ENCODE measurements around the gene NELL2. TPM values are rescaled to one million over a fixed set of nuclear protein-coding genes. Genes with fewer than 3 reads are reported as not detected.
A peak's percentile ranks its signal among the peaks of the same experiment; 100 is the strongest.

The NELL2 gene
- total RNA-seq, 2 experiments from 2014 or later, result 0.95 to 1.8 TPM

DNA sequence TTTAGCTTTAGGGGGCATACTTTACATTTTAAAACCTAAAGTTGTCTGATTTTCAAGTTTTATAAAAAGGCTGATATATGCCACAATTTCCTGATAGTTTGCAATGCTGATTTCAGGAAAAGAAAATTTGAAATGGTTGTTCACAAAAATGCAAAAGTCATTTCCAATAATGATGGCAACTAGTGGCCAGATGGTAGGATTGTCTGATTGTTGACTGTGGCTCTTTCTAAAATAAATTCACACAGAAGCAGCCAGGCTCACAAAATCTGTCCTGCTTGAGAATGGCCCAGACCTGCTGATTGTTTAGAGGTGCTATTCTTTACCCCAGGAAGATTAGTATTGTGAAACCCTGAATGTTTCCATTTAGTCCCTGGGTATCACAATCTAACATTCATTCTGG, 220.3 kb downstream of the NELL2 start:
- Histone ChIP-seq H3K27ac (ENCODE audit: low read depth, low read length, poor library complexity, severe bottlenecking) (peak overlapping the region; percentile 74), H3K4me2 (ENCODE audit: low read length) (peak overlapping the region; percentile 69), H2AFZ (ENCODE audit: low read length) (0 out of 2 replicates have a peak overlapping the region, but pooled peaks have one; percentile 23), H3K36me3 (ENCODE audit: insufficient read depth, low read length) (no peaks in the 10 kb centered on the region), H3K9me2 (ENCODE audit: insufficient read depth, low read length) (no peaks in the 10 kb centered on the region), H3K79me2 (ENCODE audit: insufficient read depth, low read depth, low read length) (no peaks in the 10 kb centered on the region), H3K9me3 (ENCODE audit: low read length) (no peaks in the 10 kb centered on the region), H4K20me1 (ENCODE audit: insufficient read depth, low read length) (no peaks in the 10 kb centered on the region), H3K4me1 (ENCODE audit: insufficient read depth, low read length, poor library complexity, severe bottlenecking) (peaks cover 38% of the 10 kb centered on the region), H3K4me3 (ENCODE audit: low read depth, low read length, poor library complexity, severe bottlenecking) (no peak overlapping the region)
- no TSS peak for BruUV-seq (replicated peaks)
- TF ChIP-seq, protein P1, sequence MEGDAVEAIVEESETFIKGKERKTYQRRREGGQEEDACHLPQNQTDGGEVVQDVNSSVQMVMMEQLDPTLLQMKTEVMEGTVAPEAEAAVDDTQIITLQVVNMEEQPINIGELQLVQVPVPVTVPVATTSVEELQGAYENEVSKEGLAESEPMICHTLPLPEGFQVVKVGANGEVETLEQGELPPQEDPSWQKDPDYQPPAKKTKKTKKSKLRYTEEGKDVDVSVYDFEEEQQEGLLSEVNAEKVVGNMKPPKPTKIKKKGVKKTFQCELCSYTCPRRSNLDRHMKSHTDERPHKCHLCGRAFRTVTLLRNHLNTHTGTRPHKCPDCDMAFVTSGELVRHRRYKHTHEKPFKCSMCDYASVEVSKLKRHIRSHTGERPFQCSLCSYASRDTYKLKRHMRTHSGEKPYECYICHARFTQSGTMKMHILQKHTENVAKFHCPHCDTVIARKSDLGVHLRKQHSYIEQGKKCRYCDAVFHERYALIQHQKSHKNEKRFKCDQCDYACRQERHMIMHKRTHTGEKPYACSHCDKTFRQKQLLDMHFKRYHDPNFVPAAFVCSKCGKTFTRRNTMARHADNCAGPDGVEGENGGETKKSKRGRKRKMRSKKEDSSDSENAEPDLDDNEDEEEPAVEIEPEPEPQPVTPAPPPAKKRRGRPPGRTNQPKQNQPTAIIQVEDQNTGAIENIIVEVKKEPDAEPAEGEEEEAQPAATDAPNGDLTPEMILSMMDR (conservative IDR thresholded peaks at IDR 0.05; ENCODE audit: low read length), result no peak
- no peak for TF ChIP-seq EZH2phosphoT487 (IDR thresholded peaks at IDR 0.05; ENCODE audit: borderline replicate concordance, low read depth, low read length)
- no peak for DNase-seq (ENCODE audit: low spot score)
- intact Hi-C loops (cut with micrococcal nuclease; ENCODE audit: unreplicated experiment), result loop anchor here (2.0 to 10.0 kb wide), 2 partner anchors 65 to 189 kb away; no protein-coding TSS in a partner anchor
- ChIA-PET POLR2A (interaction anchor here (1.2 to 3.7 kb wide), 6 partner anchors 8 to 37 kb away, joined by 3 to 17 read pairs (median 4); no protein-coding TSS in a partner anchor), CTCF (ENCODE audit: unreplicated experiment) (no interaction called here)

DNA sequence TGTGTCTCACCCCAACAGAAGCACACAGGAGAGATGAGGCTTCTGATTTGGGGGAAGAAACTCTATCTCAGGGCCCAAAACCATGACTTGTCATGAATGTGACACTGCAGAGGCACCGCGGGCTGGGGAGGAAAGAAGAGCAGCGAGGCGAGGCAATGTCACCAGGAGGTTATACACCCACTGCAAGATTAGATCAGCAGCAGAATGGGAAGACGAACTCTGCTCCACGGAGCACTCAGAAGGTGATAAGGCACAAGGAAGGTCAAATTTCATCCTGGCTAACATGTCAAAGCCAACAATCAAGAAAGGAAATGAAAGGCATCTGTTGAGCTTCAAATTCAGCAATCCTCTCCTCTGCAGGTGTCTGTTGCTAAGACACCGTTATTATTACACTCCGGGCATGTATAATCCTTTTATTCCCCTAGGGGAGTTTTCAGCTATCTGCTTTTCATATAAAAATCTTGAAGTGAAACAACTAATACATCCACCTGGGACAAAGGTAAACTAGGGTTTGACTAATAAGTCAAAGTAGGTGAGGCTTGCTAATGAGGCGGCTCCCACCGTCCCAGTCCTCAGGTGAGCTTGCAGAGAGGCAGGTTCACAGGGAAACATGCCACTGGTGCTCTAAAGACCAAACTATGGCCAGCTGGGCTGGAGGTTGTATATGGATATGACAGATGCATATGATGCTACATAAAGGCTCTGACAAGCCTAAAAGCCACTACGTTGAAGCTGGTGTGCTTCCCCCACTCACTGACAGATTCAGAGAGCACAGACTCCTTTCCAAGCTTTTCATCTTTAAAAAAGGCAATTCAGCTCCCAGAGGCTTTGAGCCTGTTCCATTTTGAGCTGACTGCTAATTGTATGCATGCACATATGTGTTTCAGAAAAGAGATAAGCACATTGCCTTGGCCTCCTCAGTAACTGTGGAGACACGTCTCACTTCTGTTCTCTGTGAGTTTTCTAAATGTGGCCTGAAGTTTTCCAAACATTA, 221.2 kb downstream of the NELL2 start:
- Histone ChIP-seq H3K4me1 (ENCODE audit: insufficient read depth, low read length, poor library complexity, severe bottlenecking) (peaks cover 44% of the 10 kb centered on the region), H3K9me3 (ENCODE audit: low read length) (no peaks in the 10 kb centered on the region), H3K79me2 (ENCODE audit: insufficient read depth, low read depth, low read length) (no peaks in the 10 kb centered on the region), H4K20me1 (ENCODE audit: insufficient read depth, low read length) (no peaks in the 10 kb centered on the region), H3K27ac (ENCODE audit: low read depth, low read length, poor library complexity, severe bottlenecking) (peak overlapping the region; percentile 74), H3K4me2 (ENCODE audit: low read length) (peak overlapping the region; percentile 69), H3K4me3 (ENCODE audit: low read depth, low read length, poor library complexity, severe bottlenecking) (no peak overlapping the region), H3K9me2 (ENCODE audit: insufficient read depth, low read length) (no peaks in the 10 kb centered on the region), H2AFZ (ENCODE audit: low read length) (peak overlapping the region; percentile 23; the same call in 1 of the 2 replicates), H3K36me3 (ENCODE audit: insufficient read depth, low read length) (no peaks in the 10 kb centered on the region)
- peak; percentile 58 for DNase-seq (ENCODE audit: low spot score)
- TF ChIP-seq EZH2phosphoT487 (IDR thresholded peaks at IDR 0.05; ENCODE audit: borderline replicate concordance, low read depth, low read length), result no peak
- TF ChIP-seq, protein P1 (conservative IDR thresholded peaks at IDR 0.05; ENCODE audit: low read length), result no peak
- no TSS peak for BruUV-seq (replicated peaks)
- ChIA-PET POLR2A (interaction anchor here (1.3 to 3.7 kb wide), 5 partner anchors 7 to 31 kb away, joined by 3 to 17 read pairs (median 4); no protein-coding TSS in a partner anchor), CTCF (ENCODE audit: unreplicated experiment) (no interaction called here)
- intact Hi-C loops (cut with micrococcal nuclease; ENCODE audit: unreplicated experiment), result loop anchor here (2.0 to 10.0 kb wide), 2 partner anchors 66 to 190 kb away; no protein-coding TSS in a partner anchor

Measured in OCI-LY7 (cell line).